Tibial nerve (tissue), 4 donors: ENCODE data around the gene SLC39A11. TPM values are rescaled to one million over a fixed set of nuclear protein-coding genes. Genes with fewer than 3 reads are reported as not detected.

Experiments used
- DNase-seq, 2 donors: peaks; one replicate each; pipeline ENCODE4 v3.0.0-alpha.2; 2019; ENCODE audit warnings: low spot score in 2 of 2
- H3K27ac ChIP-seq, 4 donors: fragments of 200-600 bp; sonication (generic) in 3 of 4; one replicate each; pipeline ENCODE4 v1.5.1; 2017 to 2019; ENCODE audit warnings: mild to moderate bottlenecking in 1 of 4
- H3K27me3 ChIP-seq, 2 donors: fragments of 200-600 bp; sonication (generic) in 1 of 2; one replicate each; pipeline versions ENCODE4 v1.5.1 to v1.6.0; 2017 to 2019
- H3K36me3 ChIP-seq, 3 donors: fragments of 200-600 bp; sonication (generic); one replicate each; pipeline ENCODE4 v1.5.1; 2018 to 2019
- H3K4me1 ChIP-seq, 4 donors: fragments of 200-600 bp; sonication (generic) in 3 of 4; one replicate each; pipeline ENCODE4 v1.5.1; 2017 to 2019
- H3K4me3 ChIP-seq, 4 donors: fragments of 200-600 bp; sonication (generic) in 3 of 4; one replicate each; pipeline ENCODE4 v1.5.1; 2017 to 2019; ENCODE audit warnings: mild to moderate bottlenecking in 1 of 4, moderate library complexity in 1 of 4
- H3K9me3 ChIP-seq, 4 donors: fragments of 200-600 bp; sonication (generic) in 3 of 4; one replicate each; pipeline ENCODE4 v1.5.1; 2017 to 2019
- CTCF ChIP-seq, 5 experiments: fragments of 200-600 bp in 3 of 5; fragments of 450-650 bp in 2 of 5; sonication (generic) in 3 of 5; IDR thresholded peaks; one replicate each; pipeline ENCODE4 v1.5.1; 2016 to 2019; ENCODE audit warnings: antibody characterized with exemption in 5 of 5, mild to moderate bottlenecking in 3 of 5, moderate library complexity in 2 of 5
- EP300 ChIP-seq, 2 donors: sonication (generic); formaldehyde crosslinking; IDR thresholded peaks; one replicate each; pipeline ENCODE4 v1.6.1; 2017; ENCODE audit warnings: antibody characterized with exemption in 2 of 2, mild to moderate bottlenecking in 1 of 2
- POLR2A ChIP-seq, 2 donors: fragments of 450-650 bp; IDR thresholded peaks; one replicate each; pipeline ENCODE4 v1.6.1; 2017; ENCODE audit warnings: antibody characterized with exemption in 2 of 2, mild to moderate bottlenecking in 2 of 2, moderate library complexity in 2 of 2
- WGBS, 2 donors: methylation state at CpG; one replicate each; pipeline ENCODE4 v1.1.5; 2018; 5-methylcytosine and 5-hydroxymethylcytosine counted together
- total RNA-seq, 4 donors: library from RNA; depleted of rRNA; stranded (reverse); fragments of >200 nt; gene quantifications; one replicate each; pipeline ENCODE4 v1.1.0, GENCODE V29; 2016

Gene SLC39A11
- total RNA-seq, 4 donors from 2014 or later = 19.9 to 48.4 (median 37.5) TPM

GRCh38 chr17:73096866-73097265 is 4.4 kb upstream of the SLC39A11 start:
- Histone ChIP-seq H3K4me3 (no peak overlapping the region), H3K36me3 (no peaks in the 10 kb centered on the region), H3K27ac (no peak overlapping the region), H3K9me3 (no peaks in the 10 kb centered on the region), H3K4me1 (peaks cover 0 to 14% (median 3%) of the 10 kb centered on the region in 4 donors), H3K27me3 (no peaks in the 10 kb centered on the region)
- no peak for TF ChIP-seq POLR2A (IDR thresholded peaks at IDR 0.05)
- TF ChIP-seq EP300 (IDR thresholded peaks at IDR 0.05) = no peak
- no peak for TF ChIP-seq CTCF (IDR thresholded peaks at IDR 0.05)
- 65 to 73% methylated on average over 5 to 6 of the region's 6 CpGs for WGBS, 2 donors
- no peak for DNase-seq

GRCh38 chr17:73096211-73096610 is 3.7 kb upstream of the SLC39A11 start:
- H3K27ac ChIP-seq = no peak overlapping the region
- TF ChIP-seq EP300 (IDR thresholded peaks at IDR 0.05) (no peak), CTCF (IDR thresholded peaks at IDR 0.05) (no peak)
- H3K4me3 ChIP-seq = no peak overlapping the region
- H3K27me3 ChIP-seq = no peaks in the 10 kb centered on the region
- WGBS, 2 donors = 84 to 86% methylated on average over 6 of the region's 6 CpGs
- no peaks in the 10 kb centered on the region for H3K9me3 ChIP-seq
- DNase-seq = no peak
- no peaks in the 10 kb centered on the region for H3K36me3 ChIP-seq
- H3K4me1 ChIP-seq = peaks cover 0 to 20% (median 9%) of the 10 kb centered on the region in 4 donors

GRCh38 chr17:73093286-73093685 is 798 bp upstream of the SLC39A11 start:
- Histone ChIP-seq H3K36me3 (peaks cover 0 to 5% (median 0%) of the 10 kb centered on the region in 3 donors), H3K27ac (peak overlapping the region in 1 of 4 donors; percentile 57), H3K4me3 (peak overlapping the region in 2 of 4 donors; percentile 62 to 89), H3K9me3 (no peaks in the 10 kb centered on the region), H3K4me1 (peaks cover 0 to 42% (median 28%) of the 10 kb centered on the region in 4 donors), H3K27me3 (no peaks in the 10 kb centered on the region)
- no peak for TF ChIP-seq CTCF (IDR thresholded peaks at IDR 0.05)
- no peak for TF ChIP-seq POLR2A (IDR thresholded peaks at IDR 0.05)
- TF ChIP-seq EP300 (IDR thresholded peaks at IDR 0.05) = no peak
- WGBS, 2 donors = 61 to 64% methylated on average over 9 of the region's 9 CpGs
- no peak for DNase-seq

DNA sequence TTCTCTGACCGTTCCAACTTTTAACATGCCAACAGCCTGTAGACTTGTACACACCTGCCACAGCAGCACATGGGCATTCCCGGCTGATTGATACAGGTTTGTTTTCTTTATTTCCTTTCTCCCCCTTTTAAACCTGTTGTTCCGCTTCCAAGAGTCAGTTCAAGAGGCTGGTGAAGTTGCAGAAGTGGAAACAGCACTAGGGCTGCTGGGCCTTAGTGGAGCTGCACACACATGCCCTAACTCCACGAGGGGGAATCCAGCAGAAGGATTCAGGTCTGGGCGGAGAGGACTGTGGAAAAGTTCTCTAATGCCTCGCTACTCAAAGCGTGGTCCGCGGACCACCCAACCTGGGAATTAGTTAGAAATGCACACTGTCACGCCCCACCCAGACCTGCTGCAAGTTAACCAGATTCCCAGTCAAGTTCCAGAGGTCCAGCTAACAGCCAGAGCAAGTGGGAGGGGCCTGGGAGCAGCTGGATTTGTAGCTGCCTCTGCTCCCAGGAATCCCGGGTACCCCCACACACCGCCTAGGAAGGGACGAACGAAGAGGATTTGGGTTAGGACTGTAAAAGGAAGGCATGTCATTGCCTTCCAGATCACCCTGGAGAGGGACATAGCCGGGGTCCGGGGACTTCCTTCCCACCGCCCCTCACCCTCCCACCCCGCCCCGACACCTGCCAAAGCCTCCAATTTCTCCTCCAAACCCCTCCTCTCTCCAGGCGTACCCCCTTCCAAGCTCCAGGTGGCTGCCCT is 542 bp downstream of the SLC39A11 start:
- Histone ChIP-seq H3K27ac (peak overlapping the region in 3 of 4 donors; percentile 58 to 86 (median 83)), H3K4me3 (peak overlapping the region; percentile 54 to 89 (median 68)), H3K4me1 (peaks cover 0 to 42% (median 28%) of the 10 kb centered on the region in 4 donors), H3K36me3 (peaks cover 0 to 18% (median 0%) of the 10 kb centered on the region in 3 donors), H3K9me3 (no peaks in the 10 kb centered on the region), H3K27me3 (no peaks in the 10 kb centered on the region)
- DNase-seq = no peak
- TF ChIP-seq CTCF (IDR thresholded peaks at IDR 0.05) = no peak
- TF ChIP-seq POLR2A (IDR thresholded peaks at IDR 0.05) = no peak
- TF ChIP-seq EP300 (IDR thresholded peaks at IDR 0.05) = no peak
- 6 to 7% methylated on average over 13 to 14 of the region's 20 CpGs for WGBS, 2 donors

DNA sequence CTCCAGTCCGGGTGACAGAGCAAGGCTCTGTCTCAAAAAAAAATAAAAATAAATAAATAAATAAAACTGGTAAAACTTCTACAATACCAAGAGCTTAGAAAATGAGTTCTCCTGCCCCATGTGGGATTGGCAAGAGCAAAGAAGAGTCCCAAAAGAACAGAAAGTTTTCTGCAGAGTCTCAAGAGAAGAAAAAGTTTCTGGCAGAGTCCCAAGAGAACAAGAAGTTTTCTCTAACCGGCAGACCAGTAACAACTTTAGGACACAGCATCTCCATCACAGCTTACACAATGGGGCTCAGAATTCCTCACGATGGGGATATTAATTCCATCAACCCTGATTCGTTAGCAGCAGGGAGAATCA is 1.1 kb downstream of the SLC39A11 start:
- no peaks in the 10 kb centered on the region for H3K9me3 ChIP-seq
- WGBS, 2 donors = 14 to 20% methylated on average over 4 of the region's 4 CpGs
- H3K4me3 ChIP-seq = peak overlapping the region in 2 of 4 donors; percentile 62 to 89
- peaks cover 0 to 24% (median 0%) of the 10 kb centered on the region in 3 donors for H3K36me3 ChIP-seq
- DNase-seq = no peak
- TF ChIP-seq EP300 (IDR thresholded peaks at IDR 0.05) (peak; percentile 20 to 48), POLR2A (IDR thresholded peaks at IDR 0.05) (no peak)
- H3K27ac ChIP-seq = peak overlapping the region in 2 of 4 donors; percentile 83 to 86
- peaks cover 0 to 42% (median 28%) of the 10 kb centered on the region in 4 donors for H3K4me1 ChIP-seq
- no peaks in the 10 kb centered on the region for H3K27me3 ChIP-seq
